Pancreas (tissue), 10 donors: ENCODE results near the gene RNF8. TPM values are rescaled to one million over a fixed set of nuclear protein-coding genes. Genes with fewer than 3 reads are reported as not detected.
"Not testable (repeated sequence)": the region's sequence is repeated elsewhere in the genome, so short reads cannot be mapped to it uniquely, and the experiment has no call there.

Experiments
- ATAC-seq, 4 donors: fragments of 200-7000 bp; cut with Tn5 transposase; one replicate each; pipeline versions ENCODE4 v1.8.0 to v1.9.1; 2020; ENCODE audit warnings: mild to moderate bottlenecking in 4 of 4, moderate library complexity in 4 of 4
- DNase-seq, 6 donors: peaks; one replicate each; pipeline ENCODE4 v3.0.0-alpha.2; 2020
- FAIRE-seq: peaks from 2 replicates; lab custom pipeline; 2012; peaks lifted over from hg19 to GRCh38; lab: Jason Lieb, UNC
- H3K27ac ChIP-seq, 4 donors: fragments of 200-600 bp; sonication (generic); 1 replicate in 3 of 4; 2 replicates in 1 of 4; pipeline versions ENCODE4 v1.5.0 to v1.8.0; 2020
- H3K27me3 ChIP-seq, 4 donors: fragments of 200-600 bp; one replicate each; pipeline ENCODE4 v1.8.0; 2021
- H3K36me3 ChIP-seq, 3 donors: fragments of 200-600 bp; sonication (generic) in 1 of 3; one replicate each; pipeline versions ENCODE4 v1.5.0 to v1.8.0; 2020 to 2021
- H3K4me1 ChIP-seq, 3 donors: fragments of 200-600 bp; one replicate each; pipeline ENCODE4 v1.8.0; 2021
- H3K4me3 ChIP-seq, 4 donors: fragments of 200-600 bp; sonication (generic) in 2 of 4; one replicate each; pipeline versions ENCODE4 v1.5.0 to v1.8.0; 2020 to 2021
- H3K9me3 ChIP-seq, 4 donors: fragments of 200-600 bp; one replicate each; pipeline ENCODE4 v1.8.0; 2021
- CTCF ChIP-seq, 4 donors: fragments of 200-600 bp; sonication (generic) in 3 of 4; IDR thresholded peaks; one replicate each; pipeline versions ENCODE4 v1.5.0 to v1.8.0; 2021; ENCODE audit warnings: antibody characterized with exemption in 4 of 4
- WGBS, 2 donors: extraction: QIAGEN DNeasy Blood & Tissue Kit; methylation state at CpG; one replicate each; pipeline ENCODE4 v1.1.7; 2013; 5-methylcytosine and 5-hydroxymethylcytosine counted together
- intact Hi-C, 3 donors: fragments of 100-400 bp; cut with DNase I; formaldehyde crosslinking; loops; one replicate each; pipeline versions ENCODE4 v1.11.1 to v1.14.2; 2022
- polyA plus RNA-seq, 2 donors: library from polyadenylated mRNA; stranded (reverse); fragments of 200-250 nt; gene quantifications; one replicate each; pipeline ENCODE4 v1.2.3, GENCODE V29; 2013
- total RNA-seq, 6 donors: library from RNA; stranded (reverse); fragmentation: NEBNext Ultra II Directional in 4 of 6; extraction: Animal tissue kit (Norgen Biotek cat#: 25700) in 4 of 6; gene quantifications; one replicate each; pipeline versions ENCODE4 v1.2.1 to v1.2.4, GENCODE V29; 2021 to 2023
- donor health status: healthy with polysubstance abuse.
- donor health status: DM: no; HTN: no; CAD: no; lungs with moderate emphysema.
- donor health status: DM: no; HTN: no; CAD: no.
- donor health status: control.
- donor health status: control.
- donor health status: Bipolar disorder and iron deficiency.
- donor health status: DM: yes; HTN: yes; CAD: no.
- donor health status: DM: no; HTN: no; CAD: no.
- donor health status: DM: no; HTN: no; CAD: no.
- donor health status: DM: yes; HTN: yes; CAD: no.

RNF8 gene
- total and polyA plus RNA-seq, 8 donors, result 3.9 to 8.5 (median 5.9) TPM

GRCh38 chr6:37324131-37325033 lies 29.4 kb upstream of the RNF8 start:
- DNase-seq (no peak), ATAC-seq (no peak), FAIRE-seq (no peak)
- H3K27me3 ChIP-seq, result no peaks in the 10 kb centered on the region
- no peaks in the 10 kb centered on the region for H3K4me1 ChIP-seq
- no peak overlapping the region for H3K27ac ChIP-seq
- 55 to 70% methylated on average over 4 of the region's 4 CpGs for WGBS, 2 donors
- H3K36me3 ChIP-seq, result peaks cover 0 to 26% (median 3%) of the 10 kb centered on the region in 3 donors
- H3K4me3 ChIP-seq, result no peak overlapping the region
- no peak for TF ChIP-seq CTCF (IDR thresholded peaks at IDR 0.05)
- intact Hi-C loops, result loop anchor here in 1 of 3 donors (5.0 kb wide), 1 partner anchor 368 kb away; no protein-coding TSS in a partner anchor
- no peaks in the 10 kb centered on the region for H3K9me3 ChIP-seq

- H3K9me3 ChIP-seq, intact Hi-C loops, ATAC-seq, FAIRE-seq, H3K27me3 ChIP-seq, H3K27ac ChIP-seq, H3K4me1 ChIP-seq, DNase-seq, H3K4me3 ChIP-seq: not testable (repeated sequence)
- peaks cover 0 to 14% (median 6%) of the 10 kb centered on the region in 3 donors for H3K36me3 ChIP-seq
- 93% methylated on average over 10 of the region's 10 CpGs for WGBS, 2 donors
These were observed 23.4 kb upstream of the RNF8 start for GRCh38 chr6:37330345-37330744.

- Histone ChIP-seq H3K27me3 (no peaks in the 10 kb centered on the region), H3K36me3 (peaks cover 0 to 14% (median 6%) of the 10 kb centered on the region in 3 donors), H3K4me1 (no peaks in the 10 kb centered on the region), H3K4me3 (no peak overlapping the region), H3K27ac (no peak overlapping the region), H3K9me3 (no peaks in the 10 kb centered on the region)
- no peak for TF ChIP-seq CTCF (IDR thresholded peaks at IDR 0.05)
- intact Hi-C loops, result no loop called here
- FAIRE-seq (no peak), DNase-seq (no peak), ATAC-seq (no peak)
- 93 to 96% methylated on average over 13 of the region's 13 CpGs for WGBS, 2 donors
These were observed 22.7 kb upstream of the RNF8 start for GRCh38 chr6:37331047-37331446.

GRCh38 chr6:37332894-37333293 lies 20.9 kb upstream of the RNF8 start:
- intact Hi-C loops, result no loop called here
- H3K27me3 ChIP-seq, result no peaks in the 10 kb centered on the region
- WGBS, 2 donors, result 91 to 92% methylated on average over 1 of the region's 1 CpG
- H3K4me3 ChIP-seq, result no peak overlapping the region
- no peak overlapping the region for H3K27ac ChIP-seq
- no peak for TF ChIP-seq CTCF (IDR thresholded peaks at IDR 0.05)
- H3K36me3 ChIP-seq, result peaks cover 0 to 14% (median 6%) of the 10 kb centered on the region in 3 donors
- FAIRE-seq, result no peak
- no peak for DNase-seq
- no peaks in the 10 kb centered on the region for H3K9me3 ChIP-seq
- no peak for ATAC-seq
- no peaks in the 10 kb centered on the region for H3K4me1 ChIP-seq

- ATAC-seq (no peak), FAIRE-seq (no peak), DNase-seq (no peak)
- peaks cover 0 to 14% (median 6%) of the 10 kb centered on the region in 3 donors for H3K36me3 ChIP-seq
- intact Hi-C loops, result no loop called here
- no peaks in the 10 kb centered on the region for H3K9me3 ChIP-seq
- H3K4me1 ChIP-seq, result no peaks in the 10 kb centered on the region
- H3K27me3 ChIP-seq, result no peaks in the 10 kb centered on the region
- no peak for TF ChIP-seq CTCF (IDR thresholded peaks at IDR 0.05)
- no peak overlapping the region for H3K4me3 ChIP-seq
- no peak overlapping the region for H3K27ac ChIP-seq
These were observed 19.7 kb upstream of the RNF8 start for GRCh38 chr6:37334047-37334446.

- H3K27me3 ChIP-seq, H3K9me3 ChIP-seq, ATAC-seq, H3K36me3 ChIP-seq, H3K27ac ChIP-seq, H3K4me1 ChIP-seq, H3K4me3 ChIP-seq, DNase-seq, FAIRE-seq, intact Hi-C loops: not testable (repeated sequence)
- 98 to 99% methylated on average over 3 of the region's 3 CpGs for WGBS, 2 donors
These were observed 15.5 kb upstream of the RNF8 start for GRCh38 chr6:37338317-37338716.
